Measurements from ENCODE around the gene ANXA11.

DNA sequence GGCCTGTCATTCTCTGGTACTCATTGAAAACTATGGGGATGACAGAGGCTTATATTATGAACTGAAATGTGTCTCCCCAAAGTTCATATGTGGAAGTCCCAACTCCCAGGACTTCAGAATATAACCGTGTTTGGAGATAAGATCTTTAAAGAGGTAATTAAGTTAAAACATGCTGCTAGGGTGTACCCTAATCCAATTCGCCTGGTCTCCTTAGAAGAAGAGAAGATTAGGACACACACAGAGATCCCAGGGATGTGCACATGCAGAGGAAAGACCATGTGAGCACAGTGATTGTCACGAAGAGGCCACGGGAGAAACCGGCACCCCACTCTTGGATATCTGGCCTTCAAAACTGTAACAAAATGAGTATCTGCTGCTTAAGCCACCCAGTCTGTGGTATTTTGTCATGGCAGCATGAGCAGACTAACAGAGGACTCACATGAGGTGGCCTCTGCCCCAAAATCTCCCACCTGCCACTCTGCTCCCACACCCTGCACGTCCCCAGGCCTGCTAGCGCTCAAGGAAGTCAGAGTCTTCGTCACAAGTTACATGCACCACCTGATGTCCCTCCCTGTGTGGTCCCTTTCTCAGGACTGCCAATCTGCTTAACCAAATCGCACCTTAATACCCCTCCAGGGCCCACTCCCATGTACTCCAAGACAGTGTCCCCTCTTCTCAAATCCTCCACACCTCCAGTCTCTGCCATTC is 46.0 kb downstream of the ANXA11 start:
- TF ChIP-seq, protein P1, sequence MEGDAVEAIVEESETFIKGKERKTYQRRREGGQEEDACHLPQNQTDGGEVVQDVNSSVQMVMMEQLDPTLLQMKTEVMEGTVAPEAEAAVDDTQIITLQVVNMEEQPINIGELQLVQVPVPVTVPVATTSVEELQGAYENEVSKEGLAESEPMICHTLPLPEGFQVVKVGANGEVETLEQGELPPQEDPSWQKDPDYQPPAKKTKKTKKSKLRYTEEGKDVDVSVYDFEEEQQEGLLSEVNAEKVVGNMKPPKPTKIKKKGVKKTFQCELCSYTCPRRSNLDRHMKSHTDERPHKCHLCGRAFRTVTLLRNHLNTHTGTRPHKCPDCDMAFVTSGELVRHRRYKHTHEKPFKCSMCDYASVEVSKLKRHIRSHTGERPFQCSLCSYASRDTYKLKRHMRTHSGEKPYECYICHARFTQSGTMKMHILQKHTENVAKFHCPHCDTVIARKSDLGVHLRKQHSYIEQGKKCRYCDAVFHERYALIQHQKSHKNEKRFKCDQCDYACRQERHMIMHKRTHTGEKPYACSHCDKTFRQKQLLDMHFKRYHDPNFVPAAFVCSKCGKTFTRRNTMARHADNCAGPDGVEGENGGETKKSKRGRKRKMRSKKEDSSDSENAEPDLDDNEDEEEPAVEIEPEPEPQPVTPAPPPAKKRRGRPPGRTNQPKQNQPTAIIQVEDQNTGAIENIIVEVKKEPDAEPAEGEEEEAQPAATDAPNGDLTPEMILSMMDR (IDR thresholded peaks at IDR 0.05) = no peak
- TF ChIP-seq POLR2A (IDR thresholded peaks at IDR 0.05) = no peak
